HEK293 (cell line): Measurements from ENCODE around the gene VARS1.
"Not testable (repeated sequence)": the region's sequence is repeated elsewhere in the genome, so short reads cannot be mapped to it uniquely, and the experiment has no call there.

Experiments
- CTCF ChIA-PET: fragments of 350-600 bp; formaldehyde crosslinking; extraction: SDS; loops from one replicate; lab custom pipeline; 2021; ENCODE audit warnings: antibody characterized with exemption; lab: Yijun Ruan, JAX
- POLR2A ChIA-PET: fragments of 300-600 bp; formaldehyde crosslinking; extraction: SDS; loops from one replicate; lab custom pipeline; 2020; ENCODE audit warnings: antibody characterized with exemption, inconsistent platforms; lab: Yijun Ruan, JAX
- H3K27ac ChIP-seq: fragments of 200-500 bp; sonication (Bioruptor generic); 2 replicates; pipeline ENCODE4 v1.5.1; 2014; ENCODE audit warnings: low read depth, low read length, control low read depth, inconsistent platforms; ENCODE audit errors: extremely low read depth
- H3K36me3 ChIP-seq, 2 experiments: fragments of 200-500 bp in 1 of 2; sonication (Bioruptor generic) in 1 of 2; 1 replicate in 1 of 2; 2 replicates in 1 of 2; pipeline ENCODE4 v1.5.1; 2014 to 2017; ENCODE audit warnings: inconsistent platforms in 2 of 2, low read length in 2 of 2; ENCODE audit not compliant: control insufficient read depth in 2 of 2, insufficient read depth in 1 of 2
- H3K4me1 ChIP-seq: fragments of 200-500 bp; sonication (Bioruptor generic); 2 replicates; pipeline ENCODE4 v1.5.1; 2014; ENCODE audit warnings: mild to moderate bottlenecking, low read length, inconsistent platforms; ENCODE audit not compliant: control insufficient read depth, insufficient read depth
- H3K4me3 ChIP-seq: 2 replicates; pipeline ENCODE4 v1.5.1; 2011; ENCODE audit warnings: low read depth, mild to moderate bottlenecking, control low read depth, low read length, moderate library complexity
- H3K9me3 ChIP-seq: fragments of 200-500 bp; sonication (Bioruptor generic); 2 replicates; pipeline ENCODE4 v1.5.1; 2014; ENCODE audit warnings: low read depth, low read length, inconsistent platforms; ENCODE audit not compliant: control insufficient read depth, insufficient read depth
- BCL11A ChIP-seq: fragments of 450-650 bp; formaldehyde crosslinking; IDR thresholded peaks from 2 replicates; pipeline ENCODE4 v1.5.1; 2016; ENCODE audit warnings: low read depth, missing biosample characterization, missing genetic modification characterization
- BCL11B ChIP-seq: fragments of 450-650 bp; formaldehyde crosslinking; IDR thresholded peaks from 2 replicates; pipeline ENCODE4 v1.5.1; 2016; ENCODE audit warnings: low read depth, missing biosample characterization, missing genetic modification characterization
- EGR2 ChIP-seq: fragments of 450-650 bp; formaldehyde crosslinking; IDR thresholded peaks from 2 replicates; pipeline ENCODE4 v1.5.1; 2016; ENCODE audit warnings: low read depth, missing biosample characterization, missing genetic modification characterization
- KLF7 ChIP-seq: fragments of 450-650 bp; formaldehyde crosslinking; IDR thresholded peaks from 2 replicates; pipeline ENCODE4 v1.5.1; 2016; ENCODE audit warnings: missing biosample characterization, missing genetic modification characterization, borderline replicate concordance
- SP2 ChIP-seq: fragments of 450-650 bp; formaldehyde crosslinking; IDR thresholded peaks from 2 replicates; pipeline ENCODE4 v1.5.1; 2016; ENCODE audit warnings: missing biosample characterization, missing genetic modification characterization
- SP7 ChIP-seq: fragments of 450-650 bp; formaldehyde crosslinking; IDR thresholded peaks from 2 replicates; pipeline ENCODE4 v1.5.1; 2016; ENCODE audit warnings: missing biosample characterization, missing genetic modification characterization
- WT1 ChIP-seq: fragments of 450-650 bp; formaldehyde crosslinking; IDR thresholded peaks from 2 replicates; pipeline ENCODE4 v1.5.1; 2016; ENCODE audit warnings: missing biosample characterization, missing genetic modification characterization
- ZNF16 ChIP-seq: fragments of 450-650 bp; formaldehyde crosslinking; IDR thresholded peaks from 2 replicates; pipeline ENCODE4 v1.5.1; 2016; ENCODE audit warnings: low read depth, missing biosample characterization, missing genetic modification characterization
- ZNF600 ChIP-seq: fragments of 450-650 bp; formaldehyde crosslinking; IDR thresholded peaks from 2 replicates; pipeline ENCODE4 v1.5.1; 2016; ENCODE audit warnings: missing biosample characterization, missing genetic modification characterization
- ZNF626 ChIP-seq: fragments of 450-650 bp; sonication (Bioruptor Pico); formaldehyde crosslinking; IDR thresholded peaks from 2 replicates; pipeline ENCODE4 v1.5.1; 2018; ENCODE audit warnings: missing biosample characterization, missing genetic modification characterization, inconsistent platforms
- ZNF645 ChIP-seq: fragments of 450-650 bp; formaldehyde crosslinking; IDR thresholded peaks from 2 replicates; pipeline ENCODE4; 2016; ENCODE audit warnings: missing biosample characterization, missing genetic modification characterization
- ZNF707 ChIP-seq: fragments of 450-650 bp; formaldehyde crosslinking; IDR thresholded peaks from 2 replicates; pipeline ENCODE4 v1.5.1; 2016; ENCODE audit warnings: missing biosample characterization, missing genetic modification characterization
- ZXDB ChIP-seq: fragments of 450-650 bp; formaldehyde crosslinking; IDR thresholded peaks from 2 replicates; pipeline ENCODE4 v1.5.1; 2016; ENCODE audit warnings: missing biosample characterization, missing genetic modification characterization
- TF ChIP-seq, protein P1 (sequence below): fragments of 450-650 bp; formaldehyde crosslinking; IDR thresholded peaks from 2 replicates; pipeline ENCODE4 v1.5.1; 2016; ENCODE audit warnings: missing biosample characterization, missing genetic modification characterization

The VARS1 gene

GRCh38 chr6:31794294-31794865, 1.2 kb downstream of the VARS1 start (continued):
- TF ChIP-seq BCL11A, result no peak
- no peak for TF ChIP-seq ZNF645
- no peak; the same call in 1 of the 2 replicates for TF ChIP-seq ZXDB (tag by site-specific recombination)
- TF ChIP-seq ZNF16, result no peak
- peak; percentile 43; the same call in 1 of the 2 replicates for TF ChIP-seq ZNF600 (tag by site-specific recombination)
- TF ChIP-seq SP7 (tag by site-specific recombination), result no peak

DNA sequence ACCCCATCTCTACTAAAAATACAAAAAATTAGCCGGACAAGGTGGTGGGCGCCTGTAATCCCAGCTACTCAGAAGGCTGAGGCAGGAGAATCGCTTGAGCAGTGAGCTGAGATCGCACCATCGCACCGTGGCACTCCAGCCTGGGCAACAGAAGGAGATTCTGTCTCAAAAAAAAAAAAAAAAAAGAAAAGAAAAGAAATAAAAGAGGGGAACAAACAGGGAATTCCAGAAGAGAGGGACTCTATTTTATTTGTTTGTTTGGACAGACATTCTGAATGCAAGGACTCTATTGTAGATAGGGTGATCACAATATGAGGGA, 1.7 kb downstream of the VARS1 start:
- H3K27ac ChIP-seq, H3K4me3 ChIP-seq, CTCF ChIA-PET, H3K9me3 ChIP-seq, H3K4me1 ChIP-seq: not testable (repeated sequence)
- peaks cover 17 to 47% of the 10 kb centered on the region in 2 experiments for H3K36me3 ChIP-seq
- POLR2A ChIA-PET, result interaction anchor here (0.6 to 5.9 kb wide), 2 partner anchors 12 to 37 kb away, joined by 7 to 69 read pairs; partner anchors contain the start of gene LSM2

DNA sequence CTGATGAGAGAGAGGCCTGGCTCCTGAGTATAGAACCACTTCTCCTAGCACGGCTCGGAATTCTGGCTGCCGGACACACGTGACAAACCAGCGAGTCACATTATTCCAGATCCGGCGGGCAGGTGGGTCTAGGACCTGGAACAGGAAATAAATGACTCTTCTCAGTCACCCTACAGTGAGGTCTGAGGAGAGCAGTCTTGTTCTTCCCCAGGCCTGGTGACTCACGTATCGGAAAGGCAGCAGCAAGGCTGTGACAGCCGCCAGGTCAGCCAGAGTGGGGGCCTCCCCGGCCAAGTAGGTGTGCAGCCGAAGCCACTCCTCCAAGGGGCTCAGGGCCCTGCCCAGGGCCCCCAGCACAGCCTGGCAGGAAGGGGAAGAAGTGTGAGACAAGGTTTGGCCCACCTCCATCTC, 2.8 kb downstream of the VARS1 start:
- POLR2A ChIA-PET, result interaction anchor here (0.7 to 5.0 kb wide), 2 partner anchors 34 to 549 kb away, joined by 3 to 34 read pairs; partner anchors contain the start of gene HSPA1B
- H3K9me3 ChIP-seq, result no peaks in the 10 kb centered on the region
- no peak overlapping the region for H3K27ac ChIP-seq
- TF ChIP-seq BCL11B (tag by site-specific recombination), result no peak
- TF ChIP-seq ZNF626 (tag by site-specific recombination), result no peak
- TF ChIP-seq SP7 (tag by site-specific recombination), result no peak
- TF ChIP-seq KLF7 (tag by site-specific recombination), result no peak
- no peak for TF ChIP-seq ZNF707 (tag by site-specific recombination)
- TF ChIP-seq SP2 (tag by site-specific recombination), result no peak
- H3K4me3 ChIP-seq, result no peak overlapping the region
- H3K36me3 ChIP-seq, result peaks cover 20 to 45% of the 10 kb centered on the region in 2 experiments
- CTCF ChIA-PET, result interaction anchor here (0.7 to 2.7 kb wide), 3 partner anchors 13 to 62 kb away, joined by 3 to 26 read pairs (median 3); partner anchors contain the start of gene LSM2
- no peaks in the 10 kb centered on the region; the same call in 1 of the 2 replicates for H3K4me1 ChIP-seq

DNA sequence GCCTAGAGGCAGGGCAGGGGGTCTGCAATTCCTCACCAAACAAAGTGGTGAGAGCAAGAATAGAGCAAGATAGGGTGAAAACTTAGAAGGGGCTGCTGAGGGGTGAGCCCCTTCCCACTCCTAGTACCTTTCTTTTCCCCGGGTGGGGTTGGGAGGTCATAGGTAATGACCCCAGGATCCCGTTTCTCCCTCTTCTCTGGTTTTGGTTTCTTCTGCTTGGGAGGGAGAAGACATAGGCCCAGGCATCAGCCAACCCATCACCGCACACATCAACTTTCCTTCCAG, 3.5 kb downstream of the VARS1 start:
- 0 out of 2 replicates have a peak, but pooled peaks have one; percentile 1 for TF ChIP-seq EGR2
- TF ChIP-seq, protein P1, sequence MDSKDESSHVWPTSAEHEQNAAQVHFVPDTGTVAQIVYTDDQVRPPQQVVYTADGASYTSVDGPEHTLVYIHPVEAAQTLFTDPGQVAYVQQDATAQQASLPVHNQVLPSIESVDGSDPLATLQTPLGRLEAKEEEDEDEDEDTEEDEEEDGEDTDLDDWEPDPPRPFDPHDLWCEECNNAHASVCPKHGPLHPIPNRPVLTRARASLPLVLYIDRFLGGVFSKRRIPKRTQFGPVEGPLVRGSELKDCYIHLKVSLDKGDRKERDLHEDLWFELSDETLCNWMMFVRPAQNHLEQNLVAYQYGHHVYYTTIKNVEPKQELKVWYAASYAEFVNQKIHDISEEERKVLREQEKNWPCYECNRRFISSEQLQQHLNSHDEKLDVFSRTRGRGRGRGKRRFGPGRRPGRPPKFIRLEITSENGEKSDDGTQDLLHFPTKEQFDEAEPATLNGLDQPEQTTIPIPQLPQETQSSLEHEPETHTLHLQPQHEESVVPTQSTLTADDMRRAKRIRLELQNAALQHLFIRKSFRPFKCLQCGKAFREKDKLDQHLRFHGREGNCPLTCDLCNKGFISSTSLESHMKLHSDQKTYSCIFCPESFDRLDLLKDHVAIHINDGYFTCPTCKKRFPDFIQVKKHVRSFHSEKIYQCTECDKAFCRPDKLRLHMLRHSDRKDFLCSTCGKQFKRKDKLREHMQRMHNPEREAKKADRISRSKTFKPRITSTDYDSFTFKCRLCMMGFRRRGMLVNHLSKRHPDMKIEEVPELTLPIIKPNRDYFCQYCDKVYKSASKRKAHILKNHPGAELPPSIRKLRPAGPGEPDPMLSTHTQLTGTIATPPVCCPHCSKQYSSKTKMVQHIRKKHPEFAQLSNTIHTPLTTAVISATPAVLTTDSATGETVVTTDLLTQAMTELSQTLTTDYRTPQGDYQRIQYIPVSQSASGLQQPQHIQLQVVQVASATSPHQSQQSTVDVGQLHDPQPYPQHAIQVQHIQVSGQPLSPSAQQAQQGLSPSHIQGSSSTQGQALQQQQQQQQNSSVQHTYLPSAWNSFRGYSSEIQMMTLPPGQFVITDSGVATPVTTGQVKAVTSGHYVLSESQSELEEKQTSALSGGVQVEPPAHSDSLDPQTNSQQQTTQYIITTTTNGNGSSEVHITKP (tag by site-specific recombination), result peak; percentile 93
- no peak for TF ChIP-seq WT1
- Histone ChIP-seq H3K27ac (no peak overlapping the region), H3K4me3 (no peak overlapping the region), H3K9me3 (no peaks in the 10 kb centered on the region), H3K36me3 (peaks cover 20 to 38% of the 10 kb centered on the region in 2 experiments), H3K4me1 (no peaks in the 10 kb centered on the region; the same call in 1 of the 2 replicates)
- POLR2A ChIA-PET, result interaction anchor here (1.2 to 5.0 kb wide), 5 partner anchors 15 to 132 kb away, joined by 3 to 34 read pairs (median 6); partner anchors contain the start of genes C6orf47, HSPA1B and LSM2
- CTCF ChIA-PET, result interaction anchor here (0.5 to 2.7 kb wide), 21 partner anchors 8 to 166 kb away, joined by 3 to 28 read pairs (median 3); partner anchors contain the start of genes ABHD16A, LSM2, MSH5 and VWA7
